Measurements from ENCODE around the gene TMEM270. TPM values are rescaled to one million over a fixed set of nuclear protein-coding genes. Genes with fewer than 3 reads are reported as not detected.

TMEM270 gene
- total and polyA plus RNA-seq, 2 of the 4 experiments (the other 2 are of a cell fraction) = 0.17 TPM; not detected in 1

GRCh38 chr7:73899731-73900142 lies 38.8 kb downstream of the TMEM270 start:
- POLR2A ChIA-PET (ENCODE audit: unreplicated experiment) = no interaction called here
- no peak overlapping the region for H3K4me2 ChIP-seq (ENCODE audit: low read depth, low read length)

More at GRCh38 chr7:73899731-73900142, 38.8 kb downstream of the TMEM270 start:
- Histone ChIP-seq H3K4me1 (ENCODE audit: control insufficient read depth, insufficient read depth, low read length) (peaks cover 19% of the 10 kb centered on the region), H3K9me1 (ENCODE audit: insufficient read depth, low read length) (peaks cover 7% of the 10 kb centered on the region), H2BK120ac (ENCODE audit: low read depth, low read length) (peak overlapping the region; percentile 86), H2AFZ (replicated peaks; ENCODE audit: low read length, poor library complexity) (peak overlapping the region; percentile 80), H4K8ac (ENCODE audit: low read depth in 2 of 2, low read length in 2 of 2) (peak overlapping the region; percentile 83 to 89; a peak in 3 of 4 replicates), H4K91ac (ENCODE audit: insufficient read depth, low read depth, low read length) (peak overlapping the region; percentile 64), H3K27ac (ENCODE audit: insufficient read depth, low read length) (peak overlapping the region; percentile 66), H3K9ac (ENCODE audit: low read depth, low read length) (peak overlapping the region; percentile 27), H3K14ac (replicated peaks; ENCODE audit: low read depth, low read length) (peak overlapping the region; percentile 42), H2AK9ac (replicated peaks; ENCODE audit: low read depth, low read length, poor library complexity) (peak overlapping the region; percentile 81), H3K9me3 (ENCODE audit: control insufficient read depth, insufficient read depth, low read length) (no peaks in the 10 kb centered on the region; the same call in 1 of the 2 replicates), H3K27me3 (ENCODE audit: control insufficient read depth, insufficient read depth, low read length) (no peaks in the 10 kb centered on the region), H3K18ac (ENCODE audit: low read depth, low read length) (peak overlapping the region; percentile 59; the same call in 1 of the 2 replicates), H4K20me1 (ENCODE audit: insufficient read depth, low read length) (no peaks in the 10 kb centered on the region), H2BK20ac (ENCODE audit: low read depth, low read length) (peak overlapping the region; percentile 84), H3K4ac (ENCODE audit: low read depth, low read length) (peak overlapping the region; percentile 88), H3K36me3 (ENCODE audit: control insufficient read depth, insufficient read depth, low read length) (no peaks in the 10 kb centered on the region), H2BK15ac (ENCODE audit: low read depth, low read length) (peak overlapping the region; percentile 96; the same call in 2 of the 3 replicates), H2BK5ac (ENCODE audit: low read depth, low read length, poor library complexity, severe bottlenecking) (no peak overlapping the region), H3K56ac (ENCODE audit: extremely low read depth, insufficient read depth, low read length) (peak overlapping the region; percentile 58; the same call in 1 of the 2 replicates), H4K5ac (ENCODE audit: low read depth, low read length) (peak overlapping the region; percentile 77; the same call in 1 of the 2 replicates), H3K4me3 (ENCODE audit: insufficient read depth, low read depth, low read length) (no peak overlapping the region), H3K23ac (ENCODE audit: low read depth, low read length) (peak overlapping the region; percentile 17; the same call in 1 of the 2 replicates), H2AK5ac (ENCODE audit: low read depth, low read length) (peak overlapping the region; percentile 97), H3K79me1 (ENCODE audit: low read depth in 1 of 2, low read length in 2 of 2) (no peaks in the 10 kb centered on the region)
- TF ChIP-seq NFE2L2 (IDR thresholded peaks at IDR 0.05; ENCODE audit: low read depth, low read length) (no peak), USF2 (IDR thresholded peaks at IDR 0.05; ENCODE audit: low read depth, low read length) (0 out of 2 replicates have a peak, but pooled peaks have one; percentile 36), RAD21 (IDR thresholded peaks at IDR 0.05; ENCODE audit: low read length) (no peak), POLR2A (IDR thresholded peaks at IDR 0.05; ENCODE audit: low read depth, low read length) (no peak), RFX5 (IDR thresholded peaks at IDR 0.05; ENCODE audit: low read depth, low read length) (no peak), CTCF (conservative IDR thresholded peaks at IDR 0.05; ENCODE audit: low read depth, low read length) (no peak), SMC3 (IDR thresholded peaks at IDR 0.05; ENCODE audit: low read depth, low read length) (no peak), RCOR1 (IDR thresholded peaks at IDR 0.05; ENCODE audit: insufficient replicate concordance, low read length) (no peak), MXI1 (IDR thresholded peaks at IDR 0.05; ENCODE audit: borderline replicate concordance, low read depth, low read length) (no peak), ELK1 (IDR thresholded peaks at IDR 0.05; ENCODE audit: borderline replicate concordance, low read depth, low read length) (no peak), MAZ (IDR thresholded peaks at IDR 0.05; ENCODE audit: borderline replicate concordance, low read depth, low read length) (no peak), MAFK (IDR thresholded peaks at IDR 0.05; ENCODE audit: low read depth, low read length) (no peak), CHD1 (IDR thresholded peaks at IDR 0.05; ENCODE audit: low read depth, low read length) (no peak), FOS (IDR thresholded peaks at IDR 0.05; ENCODE audit: low read depth, low read length) (peak; percentile 55; the same call in 1 of the 2 replicates), CEBPB (IDR thresholded peaks at IDR 0.05; ENCODE audit: low read depth, low read length) (no peak), BHLHE40 (IDR thresholded peaks at IDR 0.05; ENCODE audit: low read depth, low read length) (0 out of 2 replicates have a peak, but pooled peaks have one; percentile 19)
- peak; percentile 77 for DNase-seq
- CTCF ChIA-PET = interaction anchor here (1.6 kb wide), 1 partner anchor 127 kb away, joined by 5 read pairs; no protein-coding TSS in a partner anchor
- intact Hi-C loops (cut with micrococcal nuclease) (no loop called here), in situ Hi-C loops (cut with MboI; ENCODE audit: low sequenced_read_pairs) (no loop called here), dilution Hi-C loops (cut with HindIII; ENCODE audit: low sequenced_read_pairs, unreplicated experiment) (no loop called here)
- ATAC-seq (ENCODE audit: low read depth) = peak; percentile 24
- WGBS, 2 experiments (ENCODE audit: extremely low coverage in 2 of 2, insufficient read length in 1 of 2) = 63% methylated on average over 7 of the region's 15 CpGs; no CpG with 5 or more reads in 1 of the 2 experiments
- no TSS peak for BruUV-seq (replicated peaks)
